Activated CD8-positive, alpha-beta T cell treated with anti-CD3 and anti-CD28 coated beads for 36 hours (primary cell): ENCODE measurements around the gene SHTN1. TPM values are rescaled to one million over a fixed set of nuclear protein-coding genes. Genes with fewer than 3 reads are reported as not detected.

Source experiments
- ATAC-seq: fragments of 200-7000 bp; cut with Tn5 transposase; one replicate; pipeline ENCODE4 v1.10.0; 2021; ENCODE audit warnings: mild to moderate bottlenecking, moderate library complexity
- CTCF ChIA-PET: fragments of 350-600 bp; sonication (Branson Sonifier 250); formaldehyde crosslinking; loops from one replicate; lab custom pipeline; 2021; ENCODE audit warnings: antibody characterized with exemption; lab: Charles Lee
- POLR2A ChIA-PET: fragments of 350-600 bp; sonication (Branson Sonifier 250); formaldehyde crosslinking; loops from one replicate; lab custom pipeline; 2021; ENCODE audit warnings: antibody characterized with exemption; lab: Charles Lee
- DNase-seq: peaks from one replicate; pipeline ENCODE4 v3.0.0-alpha.2; 2020
- H3K27ac Mint-ChIP-seq: one replicate; pipeline ENCODE4 v1.8.0; 2021; ENCODE audit warnings: mild to moderate bottlenecking, mixed read lengths
- H3K27me3 Mint-ChIP-seq: one replicate; pipeline ENCODE4 v1.8.0; 2021; ENCODE audit warnings: mixed read lengths
- H3K36me3 Mint-ChIP-seq: one replicate; pipeline ENCODE4 v1.8.0; 2021; ENCODE audit warnings: low read depth, mixed read lengths
- H3K4me1 Mint-ChIP-seq: one replicate; pipeline ENCODE4 v1.8.0; 2021; ENCODE audit warnings: low read depth, mixed read lengths
- H3K4me3 Mint-ChIP-seq: one replicate; pipeline ENCODE4 v1.8.0; 2021; ENCODE audit warnings: mild to moderate bottlenecking, moderate library complexity, mixed read lengths
- H3K9me3 Mint-ChIP-seq: one replicate; pipeline ENCODE4 v1.8.0; 2021; ENCODE audit warnings: mixed read lengths
- CTCF ChIP-seq: fragments of 200-600 bp; IDR thresholded peaks from one replicate; pipeline ENCODE4 v1.8.0; 2022; ENCODE audit warnings: antibody characterized with exemption, mild to moderate bottlenecking
- intact Hi-C: fragments of 100-400 bp; cut with micrococcal nuclease; formaldehyde crosslinking; loops from one replicate; pipeline ENCODE4 v1.10.0; 2022
- total RNA-seq, 2 experiments: library from RNA; stranded (reverse); gene quantifications; one replicate each; pipeline ENCODE4 v1.2.3, GENCODE V29; 2021

The SHTN1 gene
- total RNA-seq, 2 experiments from 2014 or later = not detected

- no peak for TF ChIP-seq CTCF
- Mint-ChIP-seq H3K9me3 (no peaks in the 10 kb centered on the region), H3K4me1 (no peaks in the 10 kb centered on the region), H3K27ac (no peak overlapping the region), H3K27me3 (peaks cover 3% of the 10 kb centered on the region), H3K4me3 (no peak overlapping the region), H3K36me3 (no peaks in the 10 kb centered on the region)
- intact Hi-C loops = no loop called here
- DNase-seq (no peak), ATAC-seq (no peak)
- POLR2A ChIA-PET = no interaction called here
- CTCF ChIA-PET = no interaction called here
These were observed 99.2 kb downstream of the SHTN1 start for GRCh38 chr10:116905845-116906210.

GRCh38 chr10:116899626-116900025, 105.4 kb downstream of the SHTN1 start:
- no peak for ATAC-seq

GRCh38 chr10:116893686-116894037, 111.3 kb downstream of the SHTN1 start:
- ATAC-seq = no peak
- DNase-seq = no peak
- Mint-ChIP-seq H3K4me3 (no peak overlapping the region), H3K27me3 (peaks cover 21% of the 10 kb centered on the region), H3K4me1 (no peaks in the 10 kb centered on the region), H3K36me3 (no peaks in the 10 kb centered on the region), H3K9me3 (no peaks in the 10 kb centered on the region), H3K27ac (no peak overlapping the region)
- TF ChIP-seq CTCF = no peak
- intact Hi-C loops = no loop called here
- CTCF ChIA-PET = no interaction called here
- POLR2A ChIA-PET = no interaction called here

More at GRCh38 chr10:116899626-116900025, 105.4 kb downstream of the SHTN1 start:
- Mint-ChIP-seq H3K27me3 (peaks cover 3% of the 10 kb centered on the region), H3K9me3 (no peaks in the 10 kb centered on the region), H3K27ac (no peak overlapping the region), H3K4me3 (no peak overlapping the region), H3K4me1 (no peaks in the 10 kb centered on the region), H3K36me3 (no peaks in the 10 kb centered on the region)
- CTCF ChIA-PET = interaction anchor here (1.2 to 1.5 kb wide), 2 partner anchors 275 to 317 kb away, joined by 3 to 4 read pairs; no protein-coding TSS in a partner anchor
- intact Hi-C loops = no loop called here
- POLR2A ChIA-PET = no interaction called here
- no peak for TF ChIP-seq CTCF
- no peak for DNase-seq

GRCh38 chr10:116892907-116893685, 111.9 kb downstream of the SHTN1 start:
- ChIA-PET POLR2A (no interaction called here), CTCF (no interaction called here)
- H3K36me3 Mint-ChIP-seq = no peaks in the 10 kb centered on the region
- H3K4me3 Mint-ChIP-seq = no peak overlapping the region
- intact Hi-C loops = no loop called here
- peaks cover 24% of the 10 kb centered on the region for H3K27me3 Mint-ChIP-seq
- H3K27ac Mint-ChIP-seq = no peak overlapping the region
- H3K4me1 Mint-ChIP-seq = no peaks in the 10 kb centered on the region
- TF ChIP-seq CTCF = no peak
- H3K9me3 Mint-ChIP-seq = no peaks in the 10 kb centered on the region
- no peak for DNase-seq
- no peak for ATAC-seq

GRCh38 chr10:116891208-116891607, 113.8 kb downstream of the SHTN1 start:
- intact Hi-C loops = no loop called here
- H3K36me3 Mint-ChIP-seq = no peaks in the 10 kb centered on the region
- no peak overlapping the region for H3K4me3 Mint-ChIP-seq
- ATAC-seq = no peak
- H3K9me3 Mint-ChIP-seq = no peaks in the 10 kb centered on the region
- ChIA-PET POLR2A (no interaction called here), CTCF (no interaction called here)
- H3K27me3 Mint-ChIP-seq = peaks cover 27% of the 10 kb centered on the region
- DNase-seq = no peak
- TF ChIP-seq CTCF = no peak
- no peaks in the 10 kb centered on the region for H3K4me1 Mint-ChIP-seq
- H3K27ac Mint-ChIP-seq = no peak overlapping the region
